CD4-positive, alpha-beta T cell (primary cell): ENCODE results near the gene ATG16L1. TPM values are rescaled to one million over a fixed set of nuclear protein-coding genes. Genes with fewer than 3 reads are reported as not detected.

Source experiments
- ATAC-seq: fragments of 200-7000 bp; cut with Tn5 transposase; one replicate; pipeline ENCODE4 v1.10.0; 2022; ENCODE audit warnings: mild to moderate bottlenecking; ENCODE audit not compliant: poor library complexity
- CTCF ChIA-PET: fragments of 350-600 bp; sonication (Branson Sonifier 250); formaldehyde crosslinking; loops from one replicate; lab custom pipeline; 2021; ENCODE audit warnings: antibody characterized with exemption, inconsistent platforms; lab: Charles Lee
- POLR2A ChIA-PET: fragments of 350-600 bp; sonication (Branson Sonifier 250); formaldehyde crosslinking; loops from one replicate; lab custom pipeline; 2021; ENCODE audit warnings: antibody characterized with exemption, inconsistent platforms; lab: Charles Lee
- DNase-seq, 14 experiments: peaks; one replicate each; pipeline ENCODE4 v3.0.0-alpha.2; 2013 to 2020; ENCODE audit warnings: mixed read lengths in 2 of 14
- H3K27ac ChIP-seq, 2 donors: one replicate each; pipeline versions ENCODE4 v1.5.1 to v1.7.0; 2013; ENCODE audit warnings: low read length in 2 of 2, low read depth in 1 of 2, mild to moderate bottlenecking in 1 of 2
- H3K27me3 ChIP-seq, 2 experiments: 1 replicate in 1 of 2; 2 replicates in 1 of 2; pipeline versions ENCODE4 v1.6.1 to v1.7.0; 2013; ENCODE audit warnings: low read length in 2 of 2, control low read depth in 1 of 2, mild to moderate bottlenecking in 1 of 2, moderate library complexity in 1 of 2; ENCODE audit not compliant: insufficient read depth in 2 of 2, control insufficient read depth in 1 of 2
- H3K36me3 ChIP-seq: one replicate; pipeline ENCODE4 v1.6.1; 2013; ENCODE audit warnings: low read length, control low read depth; ENCODE audit not compliant: insufficient read depth
- H3K4me1 ChIP-seq: one replicate; pipeline ENCODE4 v1.6.1; 2013; ENCODE audit warnings: low read length, control low read depth; ENCODE audit not compliant: insufficient read depth
- H3K4me3 ChIP-seq: one replicate; pipeline ENCODE4 v1.5.1; 2013; ENCODE audit warnings: mild to moderate bottlenecking, low read length, moderate library complexity
- H3K9me3 ChIP-seq, 2 experiments: 1 replicate in 1 of 2; 2 replicates in 1 of 2; pipeline versions ENCODE4 v1.6.1 to v1.7.0; 2013; ENCODE audit warnings: low read length in 2 of 2, mild to moderate bottlenecking in 2 of 2, control low read depth in 1 of 2, moderate library complexity in 1 of 2; ENCODE audit not compliant: control insufficient read depth in 1 of 2, insufficient read depth in 1 of 2
- H3K27ac Mint-ChIP-seq: one replicate; pipeline ENCODE4 v1.8.0; 2020; ENCODE audit warnings: mixed read lengths
- H3K27me3 Mint-ChIP-seq: one replicate; pipeline ENCODE4 v1.8.0; 2021; ENCODE audit warnings: mixed read lengths
- H3K36me3 Mint-ChIP-seq: one replicate; pipeline ENCODE4 v1.8.0; 2021; ENCODE audit warnings: low read depth, mixed read lengths
- H3K4me1 Mint-ChIP-seq: one replicate; pipeline ENCODE4 v1.8.0; 2021; ENCODE audit warnings: low read depth, mixed read lengths
- H3K4me3 Mint-ChIP-seq: one replicate; pipeline ENCODE4 v1.8.0; 2020; ENCODE audit warnings: mild to moderate bottlenecking, mixed read lengths
- H3K9me3 Mint-ChIP-seq: one replicate; pipeline ENCODE4 v1.8.0; 2020; ENCODE audit warnings: mixed read lengths
- CTCF ChIP-seq: fragments of 200-600 bp; IDR thresholded peaks from one replicate; pipeline ENCODE4 v1.8.0; 2022; ENCODE audit warnings: antibody characterized with exemption, mild to moderate bottlenecking
- intact Hi-C, 2 experiments: fragments of 100-400 bp; cut with DNase I in 1 of 2; cut with micrococcal nuclease in 1 of 2; formaldehyde crosslinking; loops; one replicate each; pipeline versions ENCODE4 v1.15.1 to v1.9.0; 2023 to 2025; cut with DNase I, micrococcal nuclease
- polyA plus RNA-seq, 2 donors: library from polyadenylated mRNA; unstranded; fragments of 120-200 nt; gene quantifications; one replicate each; pipeline ENCODE4 v1.2.1, GENCODE V29; 2013
- total RNA-seq, 174 experiments: library from RNA in 2 of 174; stranded (reverse) in 2 of 174; gene quantifications; one replicate each; pipeline ENCODE4 v1.2.3 and lab custom pipeline; 2021 to 2026

Gene ATG16L1
- total RNA-seq (100 to 1,000 TPM; 134 to 135 TPM), total RNA-seq (lab: John Stamatoyannopoulos, UW) (37.9 to 175 (median 109) reads per million in 172 experiments)
- 29.6 TPM for polyA plus RNA-seq (2013, experiment 1 of 2)
- 40.2 TPM for polyA plus RNA-seq (2013, experiment 2 of 2)

GRCh38 chr2:233251306-233252116, at the start of gene ATG16L1:
Gene ATG16L1, plus strand, starts transcription at chr2:233251673. Its CDS starts 155 bp downstream, at chr2:233251828.
- Histone ChIP-seq H3K9me3 (no peaks in the 10 kb centered on the region), H3K36me3 (peaks cover 27% of the 10 kb centered on the region), H3K27me3 (no peaks in the 10 kb centered on the region), H3K4me1 (peaks cover 76% of the 10 kb centered on the region), H3K27ac (peak within 1 kb of the TSS; percentile 72 to 88), H3K4me3 (peak within 1 kb of the TSS; percentile 90)
- CTCF ChIA-PET: interaction anchor here (0.6 to 3.4 kb wide), 31 partner anchors 9 to 408 kb away, joined by 3 to 25 read pairs (median 4); partner anchors contain the start of gene INPP5D
- DNase-seq (peak; percentile 89 to 98 (median 94)), ATAC-seq (peak; percentile 91)
- POLR2A ChIA-PET: interaction anchor here (0.9 to 5.4 kb wide), 12 partner anchors 11 to 701 kb away, joined by 3 to 82 read pairs (median 5); partner anchors contain the start of genes EIF4E2, INPP5D and TIGD1
- no peaks in the 10 kb centered on the region for H3K27me3 Mint-ChIP-seq
- peak within 1 kb of the TSS; percentile 76 for H3K27ac Mint-ChIP-seq
- intact Hi-C loops: loop anchor here (1.0 to 10.0 kb wide), 12 partner anchors 17 to 1469 kb away; partner anchors contain the start of genes GIGYF2 (in 1 of the 2), INPP5D (in 1 of the 2) and PDE6D (in 1 of the 2)
- peak within 1 kb of the TSS; percentile 90 for H3K4me3 Mint-ChIP-seq
- H3K4me1 Mint-ChIP-seq: peaks cover 77% of the 10 kb centered on the region
- H3K36me3 Mint-ChIP-seq: peaks cover 45% of the 10 kb centered on the region
- peak; percentile 91 for TF ChIP-seq CTCF
- no peaks in the 10 kb centered on the region for H3K9me3 Mint-ChIP-seq

DNA sequence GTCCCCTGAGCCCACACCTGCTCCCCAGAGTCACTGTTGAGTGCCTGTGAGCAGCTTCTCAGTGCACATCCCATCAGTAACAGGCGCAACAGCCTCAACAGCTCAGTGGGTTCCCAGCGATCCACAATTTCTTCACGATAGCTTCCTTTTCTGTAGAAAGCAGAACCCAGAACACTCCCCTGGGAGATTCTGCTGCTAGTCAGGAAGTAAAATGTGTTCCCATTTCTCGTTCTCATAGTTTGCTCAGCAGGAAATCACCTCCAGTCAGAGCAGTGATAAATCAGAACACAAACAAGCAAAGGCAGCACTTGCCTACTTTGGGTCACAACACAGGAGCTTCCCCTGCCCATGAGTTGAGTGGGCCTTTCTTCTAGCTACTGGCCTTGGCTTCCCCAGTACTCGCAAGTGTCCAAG, 48.9 kb upstream of the ATG16L1 start:
- no peak for TF ChIP-seq CTCF
- CTCF ChIA-PET: no interaction called here
- Histone ChIP-seq H3K27me3 (no peaks in the 10 kb centered on the region), H3K4me3 (no peak overlapping the region), H3K36me3 (peaks cover 88% of the 10 kb centered on the region), H3K4me1 (peaks cover 2% of the 10 kb centered on the region), H3K27ac (no peak overlapping the region), H3K9me3 (peaks cover 7 to 19% of the 10 kb centered on the region in 2 experiments)
- peak overlapping the region; percentile 44 for H3K27ac Mint-ChIP-seq
- no peak overlapping the region for H3K4me3 Mint-ChIP-seq
- peak in 2 of 14 experiments; percentile 33 to 42 for DNase-seq
- H3K27me3 Mint-ChIP-seq: no peaks in the 10 kb centered on the region
- no peak for ATAC-seq
- H3K9me3 Mint-ChIP-seq: no peaks in the 10 kb centered on the region
- POLR2A ChIA-PET: no interaction called here
- H3K36me3 Mint-ChIP-seq: peaks cover 88% of the 10 kb centered on the region
- intact Hi-C loops: no loop called here
- H3K4me1 Mint-ChIP-seq: peaks cover 1% of the 10 kb centered on the region

GRCh38 chr2:233203060-233203459, 48.4 kb upstream of the ATG16L1 start:
- no peak overlapping the region for H3K27ac ChIP-seq
- H3K4me1 ChIP-seq: peaks cover 2% of the 10 kb centered on the region
- TF ChIP-seq CTCF: no peak
- peaks cover 5% of the 10 kb centered on the region for H3K4me1 Mint-ChIP-seq
- H3K36me3 ChIP-seq: peaks cover 86% of the 10 kb centered on the region
- H3K4me3 ChIP-seq: no peak overlapping the region
- H3K9me3 Mint-ChIP-seq: no peaks in the 10 kb centered on the region
- CTCF ChIA-PET: no interaction called here
- H3K27ac Mint-ChIP-seq: peak overlapping the region; percentile 44
- H3K9me3 ChIP-seq: peaks cover 7 to 19% of the 10 kb centered on the region in 2 experiments
- no peaks in the 10 kb centered on the region for H3K27me3 ChIP-seq
- ATAC-seq (no peak), DNase-seq (no peak)
- no peak overlapping the region for H3K4me3 Mint-ChIP-seq
- peaks cover 88% of the 10 kb centered on the region for H3K36me3 Mint-ChIP-seq
- no peaks in the 10 kb centered on the region for H3K27me3 Mint-ChIP-seq
- POLR2A ChIA-PET: no interaction called here
- intact Hi-C loops: no loop called here
